ENCODE results near the gene PREPL.
"Not testable (repeated sequence)": the region's sequence is repeated elsewhere in the genome, so short reads cannot be mapped to it uniquely, and the experiment has no call there.

PREPL gene

DNA sequence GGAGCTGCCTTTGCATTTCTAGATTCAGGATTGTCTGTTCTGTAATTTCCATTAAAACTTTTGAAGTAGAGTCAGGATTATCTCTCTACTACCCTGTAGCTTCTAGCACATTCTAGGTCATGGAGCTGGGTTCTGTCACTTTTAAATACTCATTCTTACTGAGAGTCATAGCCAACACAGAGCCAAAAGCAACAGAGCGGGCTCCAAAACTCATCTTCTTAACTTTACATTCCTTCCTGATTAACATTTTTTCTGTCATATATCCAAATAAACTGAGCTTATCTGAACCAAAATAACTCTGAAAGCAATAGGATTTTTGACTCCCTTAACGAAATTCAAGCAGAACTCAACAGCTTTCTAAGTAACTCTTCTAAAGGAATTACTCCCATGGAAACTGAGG, 12.9 kb downstream of the PREPL start:
- no peak for DNase-seq (ENCODE audit: low read depth in 2 of 2)

GRCh38 chr2:44347526-44347925, 13.8 kb downstream of the PREPL start:
- DNase-seq (ENCODE audit: low read depth in 2 of 2), result no peak

DNA sequence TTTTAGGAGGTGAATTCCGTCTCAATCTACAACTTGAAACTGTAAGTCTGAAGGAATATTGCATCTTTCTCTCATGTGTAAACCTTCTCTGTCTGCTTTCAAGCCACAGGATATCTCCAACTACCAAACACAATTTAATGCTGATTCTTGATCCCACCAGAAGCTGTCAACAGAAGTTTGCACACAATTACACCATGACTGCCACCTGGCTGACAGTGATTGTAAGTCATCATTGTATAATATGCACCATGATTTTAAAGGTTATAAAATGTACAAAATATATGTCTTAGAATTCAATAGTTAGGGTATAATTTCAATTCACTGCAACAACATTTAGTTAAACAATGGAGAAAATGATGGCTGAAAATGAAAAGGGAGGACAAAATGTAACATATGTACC, 18.4 kb downstream of the PREPL start:
- DNase-seq (ENCODE audit: low read depth in 2 of 2), result no peak

GRCh38 chr2:44335806-44336538, 25.3 kb downstream of the PREPL start:
- DNase-seq (ENCODE audit: low read depth in 2 of 2), result no peak

GRCh38 chr2:44333994-44334393, 27.3 kb downstream of the PREPL start:
- no peak for DNase-seq (ENCODE audit: low read depth in 2 of 2)

DNA sequence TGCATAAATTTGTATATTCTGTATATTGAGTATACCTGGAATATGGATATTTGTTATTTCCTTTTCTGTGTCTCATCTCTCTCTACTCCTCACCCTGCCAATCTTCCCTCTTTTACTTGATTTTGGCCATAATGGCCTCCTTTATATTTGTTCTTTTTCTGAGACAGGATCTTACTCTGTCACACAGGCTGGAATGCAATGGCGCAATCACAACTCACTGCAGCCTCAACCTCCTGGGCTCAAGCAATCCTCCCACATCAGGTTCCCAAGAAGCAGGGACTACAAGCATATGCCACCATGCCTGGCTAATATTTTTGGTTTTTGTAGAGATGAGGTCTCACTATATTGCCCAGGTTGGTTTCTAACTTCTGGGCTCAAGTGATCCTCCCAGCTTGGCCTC, 30.5 kb downstream of the PREPL start:
- DNase-seq (ENCODE audit: low read depth in 2 of 2), result no peak

- no peak for DNase-seq (ENCODE audit: low read depth in 2 of 2)
Observed at GRCh38 chr2:44329343-44329742, 32.0 kb downstream of the PREPL start.

GRCh38 chr2:44328750-44329149, 32.5 kb downstream of the PREPL start:
- no peak for DNase-seq (ENCODE audit: low read depth in 2 of 2)

GRCh38 chr2:44326548-44327264, 34.6 kb downstream of the PREPL start:
- no peak for DNase-seq (ENCODE audit: low read depth in 2 of 2)

GRCh38 chr2:44325897-44326296, 35.4 kb downstream of the PREPL start:
- no peak for DNase-seq (ENCODE audit: low read depth in 2 of 2)

- no peak for DNase-seq (ENCODE audit: low read depth in 2 of 2)
Observed at GRCh38 chr2:44324971-44325426, 36.3 kb downstream of the PREPL start.

GRCh38 chr2:44321360-44321759, 39.9 kb downstream of the PREPL start:
- DNase-seq (ENCODE audit: low read depth in 2 of 2), result no peak

DNA sequence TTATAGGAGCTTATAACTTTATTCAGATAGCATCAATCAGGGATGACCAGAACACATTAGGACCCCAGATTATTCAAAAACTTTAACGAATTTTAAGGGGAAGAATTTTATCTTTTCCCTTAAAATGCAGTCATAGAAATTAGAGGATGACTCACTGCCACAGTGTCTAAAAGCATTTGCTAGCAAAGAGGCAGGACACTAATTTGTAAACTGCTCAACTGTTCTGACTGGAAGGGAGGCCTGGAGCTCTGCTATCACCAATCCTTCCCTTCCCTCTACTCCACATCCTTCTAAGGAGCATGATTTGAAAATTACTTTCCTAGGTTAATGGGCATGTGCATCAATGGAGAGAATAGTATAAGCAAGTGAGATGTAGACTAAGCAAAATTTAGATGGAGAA, 40.5 kb downstream of the PREPL start:
- no peak for DNase-seq (ENCODE audit: low read depth in 2 of 2)

DNA sequence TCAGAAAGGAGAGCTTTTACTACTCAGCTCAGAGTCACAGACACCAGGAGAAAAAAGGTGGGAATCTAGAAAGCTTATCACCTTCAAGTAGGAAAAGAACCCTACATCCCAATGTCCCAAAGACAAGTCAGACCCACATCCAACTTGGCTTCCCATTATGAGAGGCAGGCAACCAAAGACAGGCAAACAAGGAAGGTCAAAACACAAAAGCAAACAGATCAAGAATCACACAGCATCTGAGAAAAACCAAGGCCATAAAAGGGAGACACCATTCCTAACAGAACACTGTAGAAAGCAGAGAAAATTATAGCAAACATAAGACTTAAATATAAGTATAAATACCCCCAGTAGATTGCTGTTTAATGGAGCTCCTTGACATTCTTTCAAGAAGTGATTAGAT, 45.3 kb downstream of the PREPL start:
- no peak for DNase-seq (ENCODE audit: low read depth in 2 of 2)

DNA sequence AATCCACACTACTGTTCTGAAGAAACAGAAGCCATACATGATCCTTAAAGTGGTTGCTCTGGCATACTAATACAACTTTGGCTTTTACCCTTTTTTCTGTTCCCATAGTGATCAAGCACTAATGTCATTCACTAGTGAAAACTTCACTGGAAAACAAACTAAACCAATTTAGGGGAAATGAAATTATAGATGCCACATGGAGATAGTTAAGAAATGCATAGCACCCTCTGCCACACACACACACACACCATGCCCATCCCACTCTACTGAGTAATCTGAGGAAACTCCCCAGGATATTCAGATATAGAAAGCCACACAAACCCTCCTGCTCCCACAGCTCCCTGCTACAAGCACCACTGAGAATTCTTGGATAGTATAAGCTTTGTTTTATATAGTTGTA, 46.9 kb downstream of the PREPL start:
- no peak for DNase-seq (ENCODE audit: low read depth in 2 of 2)

- DNase-seq (ENCODE audit: low read depth in 2 of 2), result no peak
Observed at GRCh38 chr2:44310287-44310686, 51.0 kb downstream of the PREPL start.

- DNase-seq (ENCODE audit: low read depth in 2 of 2), result no peak
Observed at GRCh38 chr2:44305882-44306281, 55.4 kb downstream of the PREPL start.

- no peak for DNase-seq (ENCODE audit: low read depth in 2 of 2)
Observed at GRCh38 chr2:44304258-44304657, 57.0 kb downstream of the PREPL start.

DNA sequence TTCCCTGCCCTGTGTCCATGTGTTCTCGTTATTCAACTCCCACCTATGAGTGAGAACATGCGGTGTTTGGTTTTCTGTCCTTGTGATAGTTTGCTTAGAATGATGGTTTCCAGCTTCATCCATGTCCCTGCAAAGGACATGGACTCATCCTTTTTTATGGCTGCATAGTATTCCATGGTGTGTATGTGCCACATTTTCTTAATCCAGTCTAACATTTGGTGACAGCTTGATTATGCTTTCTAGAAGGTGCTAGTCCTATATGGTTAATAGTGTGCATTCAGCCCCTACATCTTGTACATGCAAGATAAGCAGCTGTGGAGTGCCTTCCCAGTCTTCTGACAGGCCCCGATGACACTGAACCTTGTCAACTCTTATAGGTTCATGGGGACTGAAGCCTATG, 57.5 kb downstream of the PREPL start:
- DNase-seq (ENCODE audit: low read depth in 2 of 2), result not testable (repeated sequence)

DNA sequence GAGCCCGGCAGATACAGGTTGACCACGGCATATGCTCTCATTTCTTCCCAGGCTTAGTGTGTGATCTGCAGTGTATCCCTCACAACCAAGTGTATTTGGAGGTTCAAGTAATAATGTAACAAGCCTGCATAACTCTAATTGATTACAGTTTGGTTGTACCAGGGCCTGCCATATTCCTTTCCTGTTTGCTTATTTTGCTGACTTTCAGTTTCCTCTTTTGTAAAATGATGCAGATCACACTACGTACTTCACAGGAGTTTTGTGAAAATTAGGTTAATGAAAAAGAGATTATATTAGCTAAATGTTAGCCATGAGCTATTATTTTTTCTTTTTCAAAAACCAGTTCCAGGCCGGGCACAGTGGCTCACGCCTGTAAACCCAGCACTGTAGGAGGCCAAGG, 60.2 kb downstream of the PREPL start:
- no peak for DNase-seq (ENCODE audit: low read depth in 2 of 2)

- no peak for DNase-seq (ENCODE audit: low read depth in 2 of 2)
Observed at GRCh38 chr2:44299635-44300034, 61.7 kb downstream of the PREPL start.

- DNase-seq (ENCODE audit: low read depth in 2 of 2), result no peak
Observed at GRCh38 chr2:44297431-44297830, 63.9 kb downstream of the PREPL start.

DNA sequence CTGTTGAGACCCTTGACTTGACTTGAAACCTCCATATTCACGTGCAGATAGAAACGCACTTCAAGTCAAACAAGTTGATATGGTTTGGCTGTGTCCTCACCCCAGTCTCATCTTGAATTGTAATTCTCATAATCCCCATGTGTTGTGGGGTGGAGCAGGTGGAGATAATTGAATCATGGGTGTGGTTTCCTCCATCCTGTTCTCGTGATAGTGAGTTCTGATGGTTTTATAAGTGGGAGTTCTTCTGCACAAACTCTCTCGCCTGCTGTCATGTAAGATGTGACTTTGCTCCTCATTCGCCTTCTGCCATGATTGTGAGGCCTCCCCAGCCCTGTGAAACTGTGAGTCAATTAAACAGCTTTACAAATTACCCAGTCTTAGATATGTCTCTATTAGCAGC, 64.6 kb downstream of the PREPL start:
- DNase-seq (ENCODE audit: low read depth in 2 of 2), result no peak

Measured in stimulated activated CD8-positive, alpha-beta memory T cell treated with anti-CD3 and anti-CD28 coated beads, Interleukin-2, amount 100 ng/mL, for 48 hours (primary cell).